OCI-LY7 (cell line): Measurements from ENCODE around the gene ERI3. TPM values are rescaled to one million over a fixed set of nuclear protein-coding genes. Genes with fewer than 3 reads are reported as not detected.
A peak's percentile ranks its signal among the peaks of the same experiment; 100 is the strongest.

Source experiments
- BruUV-seq: library from RNA; stranded (reverse); fragments of 400-500 nt; replicated peaks from 2 replicates; lab custom pipeline; 2021; lab: Mats Ljungman, UMichigan
- CTCF ChIA-PET: fragments of 300-600 bp; sonication (Branson Sonifier 250); formaldehyde crosslinking; loops from one replicate; lab custom pipeline; 2022; ENCODE audit warnings: antibody characterized with exemption; ENCODE audit not compliant: unreplicated experiment; lab: Charles Lee
- POLR2A ChIA-PET: fragments of 300-600 bp; sonication (Branson Sonifier 250); formaldehyde crosslinking; loops from one replicate; lab custom pipeline; 2022; ENCODE audit warnings: antibody characterized with exemption; lab: Charles Lee
- DNase-seq: peaks from one replicate; pipeline ENCODE4 v3.0.0-alpha.2; 2015; ENCODE audit warnings: low spot score
- H2AFZ ChIP-seq: fragments of 200-600 bp; sonication (generic), shearing (Covaris generic); 2 replicates; pipeline ENCODE4 v1.6.1; 2014; ENCODE audit warnings: mild to moderate bottlenecking, antibody characterized with exemption, low read length, moderate library complexity
- H3K27ac ChIP-seq: fragments of 200-600 bp; sonication (generic); 2 replicates; pipeline ENCODE4 v1.5.1; 2014; ENCODE audit warnings: mixed run types, low read depth, mild to moderate bottlenecking, moderate library complexity, low read length, inconsistent platforms; ENCODE audit not compliant: poor library complexity, severe bottlenecking
- H3K36me3 ChIP-seq: fragments of 200-600 bp; sonication (generic); 2 replicates; pipeline ENCODE4 v1.6.1; 2014; ENCODE audit warnings: mild to moderate bottlenecking, antibody characterized with exemption, low read length, moderate library complexity, mixed read lengths; ENCODE audit not compliant: insufficient read depth
- H3K4me1 ChIP-seq: fragments of 200-600 bp; sonication (generic); 2 replicates; pipeline ENCODE4 v1.5.1; 2014; ENCODE audit warnings: mild to moderate bottlenecking, low read length; ENCODE audit not compliant: insufficient read depth, poor library complexity, severe bottlenecking
- H3K4me2 ChIP-seq: fragments of 200-600 bp; sonication (generic); 2 replicates; pipeline ENCODE4 v1.6.1; 2014; ENCODE audit warnings: mild to moderate bottlenecking, low read length
- H3K4me3 ChIP-seq: fragments of 200-600 bp; sonication (generic); 2 replicates; pipeline ENCODE4 v1.5.1; 2014; ENCODE audit warnings: mild to moderate bottlenecking, low read depth, low read length; ENCODE audit not compliant: poor library complexity, severe bottlenecking
- H3K79me2 ChIP-seq: fragments of 200-600 bp; sonication (generic); 2 replicates; pipeline ENCODE4 v1.6.1; 2016; ENCODE audit warnings: low read depth, mild to moderate bottlenecking, low read length, moderate library complexity, mixed read lengths; ENCODE audit not compliant: insufficient read depth
- H3K9me2 ChIP-seq: fragments of 200-600 bp; sonication (generic); 2 replicates; pipeline ENCODE4 v1.6.1; 2016; ENCODE audit warnings: mild to moderate bottlenecking, low read length, mixed read lengths; ENCODE audit not compliant: insufficient read depth
- H3K9me3 ChIP-seq: fragments of 200-600 bp; sonication (generic); 2 replicates; pipeline ENCODE4 v1.6.1; 2014; ENCODE audit warnings: mild to moderate bottlenecking, mixed run types, low read length, mixed read lengths
- H4K20me1 ChIP-seq: fragments of 200-600 bp; sonication (generic); 2 replicates; pipeline ENCODE4 v1.6.1; 2014; ENCODE audit warnings: mild to moderate bottlenecking, antibody characterized with exemption, low read length, moderate library complexity, mixed read lengths; ENCODE audit not compliant: insufficient read depth
- EZH2phosphoT487 ChIP-seq: fragments of 200-600 bp; sonication (generic); IDR thresholded peaks from 2 replicates; pipeline ENCODE4 v1.6.1; 2018; ENCODE audit warnings: low read depth, borderline replicate concordance, mild to moderate bottlenecking, mixed run types, antibody characterized with exemption, low read length, moderate library complexity, mixed read lengths
- intact Hi-C: fragments of 100-400 bp; cut with micrococcal nuclease; formaldehyde crosslinking; loops from one replicate; pipeline ENCODE4 v1.10.0; 2022; ENCODE audit not compliant: unreplicated experiment
- total RNA-seq, 2 experiments: library from RNA; depleted of rRNA in 1 of 2; stranded (reverse); fragments of >200 nt in 1 of 2; shearing (Covaris generic) in 1 of 2; gene quantifications; 2 replicates each; pipeline ENCODE4 v1.2.3, GENCODE V29; 2014 to 2022
- TF ChIP-seq, protein P1 (sequence below): fragments of 200-600 bp; sonication (generic); conservative IDR thresholded peaks from 2 replicates; pipeline ENCODE4 v1.5.1; 2014; ENCODE audit warnings: mild to moderate bottlenecking, antibody characterized with exemption, low read length, moderate library complexity, mixed read lengths

The ERI3 gene
- total RNA-seq, 2 experiments from 2014 or later: 46.5 to 47.4 TPM

- Histone ChIP-seq H3K9me2 (no peaks in the 10 kb centered on the region), H3K4me2 (no peak overlapping the region), H4K20me1 (no peaks in the 10 kb centered on the region), H2AFZ (no peak overlapping the region), H3K4me3 (no peak overlapping the region), H3K9me3 (no peaks in the 10 kb centered on the region), H3K4me1 (no peaks in the 10 kb centered on the region), H3K79me2 (no peaks in the 10 kb centered on the region), H3K27ac (no peak overlapping the region), H3K36me3 (peaks cover 78% of the 10 kb centered on the region)
- no TSS peak for BruUV-seq
- intact Hi-C loops: no loop called here
- TF ChIP-seq EZH2phosphoT487: no peak
- TF ChIP-seq, protein P1, sequence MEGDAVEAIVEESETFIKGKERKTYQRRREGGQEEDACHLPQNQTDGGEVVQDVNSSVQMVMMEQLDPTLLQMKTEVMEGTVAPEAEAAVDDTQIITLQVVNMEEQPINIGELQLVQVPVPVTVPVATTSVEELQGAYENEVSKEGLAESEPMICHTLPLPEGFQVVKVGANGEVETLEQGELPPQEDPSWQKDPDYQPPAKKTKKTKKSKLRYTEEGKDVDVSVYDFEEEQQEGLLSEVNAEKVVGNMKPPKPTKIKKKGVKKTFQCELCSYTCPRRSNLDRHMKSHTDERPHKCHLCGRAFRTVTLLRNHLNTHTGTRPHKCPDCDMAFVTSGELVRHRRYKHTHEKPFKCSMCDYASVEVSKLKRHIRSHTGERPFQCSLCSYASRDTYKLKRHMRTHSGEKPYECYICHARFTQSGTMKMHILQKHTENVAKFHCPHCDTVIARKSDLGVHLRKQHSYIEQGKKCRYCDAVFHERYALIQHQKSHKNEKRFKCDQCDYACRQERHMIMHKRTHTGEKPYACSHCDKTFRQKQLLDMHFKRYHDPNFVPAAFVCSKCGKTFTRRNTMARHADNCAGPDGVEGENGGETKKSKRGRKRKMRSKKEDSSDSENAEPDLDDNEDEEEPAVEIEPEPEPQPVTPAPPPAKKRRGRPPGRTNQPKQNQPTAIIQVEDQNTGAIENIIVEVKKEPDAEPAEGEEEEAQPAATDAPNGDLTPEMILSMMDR: no peak
- no peak for DNase-seq
- ChIA-PET CTCF (no interaction called here), POLR2A (interaction anchor here (0.6 kb wide), 1 partner anchor 21 kb away, joined by 3 read pairs; no protein-coding TSS in a partner anchor)
These were observed 39.5 kb downstream of the ERI3 start for GRCh38 chr1:44315521-44315920.

DNA sequence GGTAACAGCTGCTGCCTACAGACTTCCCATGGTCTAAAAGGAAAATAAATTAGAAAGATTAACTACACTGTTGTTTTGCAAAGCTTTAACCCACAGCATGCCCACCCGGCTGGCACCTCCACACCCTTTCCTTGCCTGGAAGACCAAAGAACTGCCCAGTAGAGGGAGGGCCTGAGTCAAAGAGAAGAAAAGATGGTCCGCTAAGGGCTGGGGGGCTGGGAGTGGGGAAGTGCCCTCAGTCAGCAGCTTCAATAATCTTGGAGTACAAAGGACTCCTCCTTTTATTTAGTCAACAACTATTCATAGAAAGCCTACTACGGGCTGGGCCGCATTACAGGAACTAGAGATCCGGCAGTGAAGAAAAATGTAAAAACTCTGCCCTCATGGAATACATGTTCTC lies 40.6 kb downstream of the ERI3 start:
- H3K27ac ChIP-seq: no peak overlapping the region
- no peak for DNase-seq
- peaks cover 83% of the 10 kb centered on the region for H3K36me3 ChIP-seq
- no peak overlapping the region for H2AFZ ChIP-seq
- no peaks in the 10 kb centered on the region for H3K4me1 ChIP-seq
- CTCF ChIA-PET: no interaction called here
- H3K9me2 ChIP-seq: no peaks in the 10 kb centered on the region
- no peak for TF ChIP-seq EZH2phosphoT487
- TF ChIP-seq, protein P1: peak; percentile 46
- H3K9me3 ChIP-seq: no peaks in the 10 kb centered on the region
- no peak overlapping the region for H3K4me2 ChIP-seq
- no peaks in the 10 kb centered on the region for H3K79me2 ChIP-seq
- POLR2A ChIA-PET: no interaction called here
- BruUV-seq: no TSS peak
- H4K20me1 ChIP-seq: no peaks in the 10 kb centered on the region
- no peak overlapping the region for H3K4me3 ChIP-seq
- intact Hi-C loops: no loop called here

DNA sequence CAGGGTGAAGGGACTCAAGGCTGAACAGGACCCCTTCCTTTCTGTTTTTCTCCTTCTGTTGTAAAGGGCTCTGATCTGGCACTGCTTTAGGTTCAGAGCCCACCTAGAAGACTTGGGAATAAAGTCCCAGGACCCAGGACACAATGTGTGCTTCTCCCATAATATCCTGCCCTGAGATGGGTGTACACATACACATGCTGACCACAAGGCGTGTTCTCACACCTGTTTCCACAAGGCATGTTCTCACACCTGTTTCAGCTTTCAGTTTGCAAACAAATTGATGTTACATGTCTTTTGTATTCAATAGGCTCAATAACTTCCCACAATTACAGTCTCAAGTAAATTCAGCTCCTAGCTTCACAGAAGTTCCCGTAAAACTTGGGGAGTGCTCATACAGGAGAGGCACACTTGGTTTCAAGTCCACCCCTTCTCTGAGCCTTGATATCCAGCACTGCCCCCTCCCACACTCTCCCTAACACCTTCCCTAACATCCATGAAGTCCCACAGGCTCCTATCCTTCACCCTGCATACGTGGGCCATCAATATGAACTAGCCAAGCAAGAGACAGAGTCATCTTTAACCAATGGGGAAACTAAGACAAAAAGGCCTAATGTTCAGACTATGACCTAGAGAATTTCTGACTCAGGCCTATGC lies 41.7 kb downstream of the ERI3 start:
- Histone ChIP-seq H4K20me1 (no peaks in the 10 kb centered on the region), H3K4me3 (no peak overlapping the region), H3K79me2 (no peaks in the 10 kb centered on the region), H3K4me2 (no peak overlapping the region), H3K27ac (no peak overlapping the region), H3K36me3 (peaks cover 80% of the 10 kb centered on the region), H3K9me2 (no peaks in the 10 kb centered on the region), H3K9me3 (no peaks in the 10 kb centered on the region), H2AFZ (no peak overlapping the region), H3K4me1 (no peaks in the 10 kb centered on the region)
- DNase-seq: no peak
- TF ChIP-seq, protein P1: no peak
- no peak for TF ChIP-seq EZH2phosphoT487
- ChIA-PET CTCF (no interaction called here), POLR2A (interaction anchor here (1.0 kb wide), 1 partner anchor 9 kb away, joined by 4 read pairs; no protein-coding TSS in a partner anchor)
- no TSS peak for BruUV-seq
- intact Hi-C loops: no loop called here
